ENCODE measurements around the gene FOXJ3. TPM values are rescaled to one million over a fixed set of nuclear protein-coding genes. Genes with fewer than 3 reads are reported as not detected.

The FOXJ3 gene
- total RNA-seq, 1 experiment from 2014 or later = 55.5 TPM

GRCh38 chr1:42290130-42290529 lies 44.9 kb downstream of the FOXJ3 start:
- no peak for DNase-seq

GRCh38 chr1:42288311-42288985 lies 46.6 kb downstream of the FOXJ3 start:
- Histone ChIP-seq H3K4me1 (ENCODE audit: low read length) (no peaks in the 10 kb centered on the region), H3K9me3 (ENCODE audit: low read length) (no peaks in the 10 kb centered on the region), H3K9me2 (replicated peaks; ENCODE audit: insufficient read depth, low read length) (no peaks in the 10 kb centered on the region), H4K20me1 (ENCODE audit: insufficient read depth, low read depth, low read length) (no peaks in the 10 kb centered on the region; the same call in 1 of the 2 replicates), H3K9ac (ENCODE audit: low read length) (no peak overlapping the region), H3K36me3 (ENCODE audit: insufficient read depth, low read length) (peaks cover 3% of the 10 kb centered on the region; the same call in 1 of the 2 replicates), H2AFZ (ENCODE audit: low read length) (no peak overlapping the region), H3K79me2 (ENCODE audit: low read length) (peaks cover 98% of the 10 kb centered on the region), H3K4me3 (ENCODE audit: low read length) (no peak overlapping the region), H3K27me3 (ENCODE audit: low read length) (no peaks in the 10 kb centered on the region), H3K27ac (ENCODE audit: low read length) (no peak overlapping the region), H3K4me2 (ENCODE audit: low read depth, low read length, poor library complexity, severe bottlenecking) (no peak overlapping the region)
- DNase-seq = no peak

More at GRCh38 chr1:42290130-42290529, 44.9 kb downstream of the FOXJ3 start:
- H3K36me3 ChIP-seq (ENCODE audit: insufficient read depth, low read length) = peaks cover 3% of the 10 kb centered on the region; the same call in 1 of the 2 replicates
- no peaks in the 10 kb centered on the region; the same call in 1 of the 2 replicates for H4K20me1 ChIP-seq (ENCODE audit: insufficient read depth, low read depth, low read length)
- no peak overlapping the region for H3K4me2 ChIP-seq (ENCODE audit: low read depth, low read length, poor library complexity, severe bottlenecking)
- peaks cover 98% of the 10 kb centered on the region for H3K79me2 ChIP-seq (ENCODE audit: low read length)
- H3K4me1 ChIP-seq (ENCODE audit: low read length) = no peaks in the 10 kb centered on the region
- H3K9me3 ChIP-seq (ENCODE audit: low read length) = no peaks in the 10 kb centered on the region
- H3K9me2 ChIP-seq (replicated peaks; ENCODE audit: insufficient read depth, low read length) = no peaks in the 10 kb centered on the region
- H2AFZ ChIP-seq (ENCODE audit: low read length) = no peak overlapping the region
- no peak overlapping the region for H3K4me3 ChIP-seq (ENCODE audit: low read length)
- no peak overlapping the region for H3K9ac ChIP-seq (ENCODE audit: low read length)
- H3K27me3 ChIP-seq (ENCODE audit: low read length) = no peaks in the 10 kb centered on the region
- no peak overlapping the region for H3K27ac ChIP-seq (ENCODE audit: low read length)

GRCh38 chr1:42282867-42283583 lies 52.0 kb downstream of the FOXJ3 start:
- Histone ChIP-seq H3K27me3 (ENCODE audit: low read length) (no peaks in the 10 kb centered on the region), H3K79me2 (ENCODE audit: low read length) (peaks cover 100% of the 10 kb centered on the region), H2AFZ (ENCODE audit: low read length) (no peak overlapping the region), H4K20me1 (ENCODE audit: insufficient read depth, low read depth, low read length) (no peaks in the 10 kb centered on the region; the same call in 1 of the 2 replicates), H3K4me1 (ENCODE audit: low read length) (no peaks in the 10 kb centered on the region), H3K4me2 (ENCODE audit: low read depth, low read length, poor library complexity, severe bottlenecking) (no peak overlapping the region), H3K9me3 (ENCODE audit: low read length) (no peaks in the 10 kb centered on the region), H3K4me3 (ENCODE audit: low read length) (no peak overlapping the region), H3K27ac (ENCODE audit: low read length) (no peak overlapping the region), H3K36me3 (ENCODE audit: insufficient read depth, low read length) (0 out of 2 replicates have a peak, but pooled peaks cover 7% of the 10 kb centered on the region), H3K9ac (ENCODE audit: low read length) (no peak overlapping the region), H3K9me2 (replicated peaks; ENCODE audit: insufficient read depth, low read length) (no peaks in the 10 kb centered on the region)
- DNase-seq = no peak

GRCh38 chr1:42282024-42282579 lies 52.9 kb downstream of the FOXJ3 start:
- Histone ChIP-seq H3K9me2 (replicated peaks; ENCODE audit: insufficient read depth, low read length) (no peaks in the 10 kb centered on the region), H3K4me2 (ENCODE audit: low read depth, low read length, poor library complexity, severe bottlenecking) (no peak overlapping the region), H3K27ac (ENCODE audit: low read length) (no peak overlapping the region), H4K20me1 (ENCODE audit: insufficient read depth, low read depth, low read length) (no peaks in the 10 kb centered on the region; the same call in 1 of the 2 replicates), H3K9me3 (ENCODE audit: low read length) (no peaks in the 10 kb centered on the region), H3K36me3 (ENCODE audit: insufficient read depth, low read length) (0 out of 2 replicates have a peak, but pooled peaks cover 8% of the 10 kb centered on the region), H3K4me1 (ENCODE audit: low read length) (no peaks in the 10 kb centered on the region), H2AFZ (ENCODE audit: low read length) (no peak overlapping the region), H3K27me3 (ENCODE audit: low read length) (no peaks in the 10 kb centered on the region), H3K79me2 (ENCODE audit: low read length) (peaks cover 95% of the 10 kb centered on the region), H3K4me3 (ENCODE audit: low read length) (no peak overlapping the region), H3K9ac (ENCODE audit: low read length) (no peak overlapping the region)
- no peak for DNase-seq

GRCh38 chr1:42280821-42281220 lies 54.2 kb downstream of the FOXJ3 start:
- no peak for DNase-seq
- Histone ChIP-seq H2AFZ (ENCODE audit: low read length) (no peak overlapping the region), H3K36me3 (ENCODE audit: insufficient read depth, low read length) (0 out of 2 replicates have a peak, but pooled peaks cover 8% of the 10 kb centered on the region), H4K20me1 (ENCODE audit: insufficient read depth, low read depth, low read length) (no peaks in the 10 kb centered on the region; the same call in 1 of the 2 replicates), H3K4me3 (ENCODE audit: low read length) (no peak overlapping the region), H3K79me2 (ENCODE audit: low read length) (peaks cover 94% of the 10 kb centered on the region), H3K4me2 (ENCODE audit: low read depth, low read length, poor library complexity, severe bottlenecking) (no peak overlapping the region), H3K9me2 (replicated peaks; ENCODE audit: insufficient read depth, low read length) (no peaks in the 10 kb centered on the region), H3K27ac (ENCODE audit: low read length) (no peak overlapping the region), H3K4me1 (ENCODE audit: low read length) (no peaks in the 10 kb centered on the region), H3K9ac (ENCODE audit: low read length) (no peak overlapping the region), H3K27me3 (ENCODE audit: low read length) (no peaks in the 10 kb centered on the region), H3K9me3 (ENCODE audit: low read length) (no peaks in the 10 kb centered on the region)

- H3K9me2 ChIP-seq (replicated peaks; ENCODE audit: insufficient read depth, low read length) = no peaks in the 10 kb centered on the region
- H3K27ac ChIP-seq (ENCODE audit: low read length) = no peak overlapping the region
- H3K4me3 ChIP-seq (ENCODE audit: low read length) = no peak overlapping the region
- no peaks in the 10 kb centered on the region for H4K20me1 ChIP-seq (ENCODE audit: insufficient read depth, low read depth, low read length)
- peaks cover 94% of the 10 kb centered on the region for H3K79me2 ChIP-seq (ENCODE audit: low read length)
- no peaks in the 10 kb centered on the region for H3K4me1 ChIP-seq (ENCODE audit: low read length)
- no peak overlapping the region for H3K4me2 ChIP-seq (ENCODE audit: low read depth, low read length, poor library complexity, severe bottlenecking)
- no peaks in the 10 kb centered on the region for H3K27me3 ChIP-seq (ENCODE audit: low read length)
- H3K36me3 ChIP-seq (ENCODE audit: insufficient read depth, low read length) = 0 out of 2 replicates have a peak, but pooled peaks cover 8% of the 10 kb centered on the region
- H3K9me3 ChIP-seq (ENCODE audit: low read length) = no peaks in the 10 kb centered on the region
- H3K9ac ChIP-seq (ENCODE audit: low read length) = no peak overlapping the region
- DNase-seq = no peak
- H2AFZ ChIP-seq (ENCODE audit: low read length) = no peak overlapping the region
Measured at GRCh38 chr1:42279055-42279454, 56.0 kb downstream of the FOXJ3 start.

- H3K9ac ChIP-seq (ENCODE audit: low read length) = no peak overlapping the region
- no peak overlapping the region for H3K4me2 ChIP-seq (ENCODE audit: low read depth, low read length, poor library complexity, severe bottlenecking)
- no peaks in the 10 kb centered on the region for H3K9me3 ChIP-seq (ENCODE audit: low read length)
- no peak overlapping the region for H3K4me3 ChIP-seq (ENCODE audit: low read length)
- H3K79me2 ChIP-seq (ENCODE audit: low read length) = peaks cover 94% of the 10 kb centered on the region
- H3K27me3 ChIP-seq (ENCODE audit: low read length) = no peaks in the 10 kb centered on the region
- H3K36me3 ChIP-seq (ENCODE audit: insufficient read depth, low read length) = 0 out of 2 replicates have a peak, but pooled peaks cover 3% of the 10 kb centered on the region
- H3K4me1 ChIP-seq (ENCODE audit: low read length) = peaks cover 3% of the 10 kb centered on the region
- 0 out of 2 replicates have a peak, but pooled peaks cover under 1% of the 10 kb centered on the region for H4K20me1 ChIP-seq (ENCODE audit: insufficient read depth, low read depth, low read length)
- DNase-seq = no peak
- H2AFZ ChIP-seq (ENCODE audit: low read length) = no peak overlapping the region
- no peak overlapping the region for H3K27ac ChIP-seq (ENCODE audit: low read length)
- H3K9me2 ChIP-seq (replicated peaks; ENCODE audit: insufficient read depth, low read length) = no peaks in the 10 kb centered on the region
Measured at GRCh38 chr1:42272920-42273319, 62.1 kb downstream of the FOXJ3 start.

GRCh38 chr1:42267904-42268303 lies 67.1 kb downstream of the FOXJ3 start:
- H3K4me2 ChIP-seq (ENCODE audit: low read depth, low read length, poor library complexity, severe bottlenecking) = no peak overlapping the region
- peaks cover 100% of the 10 kb centered on the region for H3K79me2 ChIP-seq (ENCODE audit: low read length)
- DNase-seq = no peak
- H3K4me1 ChIP-seq (ENCODE audit: low read length) = peaks cover 38% of the 10 kb centered on the region
- H3K36me3 ChIP-seq (ENCODE audit: insufficient read depth, low read length) = no peaks in the 10 kb centered on the region; the same call in 1 of the 2 replicates
- no peak overlapping the region for H3K9ac ChIP-seq (ENCODE audit: low read length)
- H3K27ac ChIP-seq (ENCODE audit: low read length) = no peak overlapping the region
- no peak overlapping the region for H3K4me3 ChIP-seq (ENCODE audit: low read length)
- no peaks in the 10 kb centered on the region for H3K9me3 ChIP-seq (ENCODE audit: low read length)
- H3K9me2 ChIP-seq (replicated peaks; ENCODE audit: insufficient read depth, low read length) = no peaks in the 10 kb centered on the region
- H3K27me3 ChIP-seq (ENCODE audit: low read length) = no peaks in the 10 kb centered on the region
- no peak overlapping the region for H2AFZ ChIP-seq (ENCODE audit: low read length)
- peaks cover 33% of the 10 kb centered on the region for H4K20me1 ChIP-seq (ENCODE audit: insufficient read depth, low read depth, low read length)
